Osteocyte (in vitro differentiated cells): ENCODE data around the gene CD6. TPM values are rescaled to one million over a fixed set of nuclear protein-coding genes. Genes with fewer than 3 reads are reported as not detected.

Experiments used
- DNase-seq: peaks from one replicate; pipeline ENCODE4 v3.0.0; 2021; ENCODE audit warnings: mixed read lengths; ENCODE audit not compliant: unreplicated experiment; ENCODE audit errors: extremely low spot score
- H3K27ac Mint-ChIP-seq: one replicate; pipeline ENCODE4 v1.8.0; 2021; ENCODE audit warnings: mild to moderate bottlenecking, mixed read lengths; ENCODE audit not compliant: unreplicated experiment
- H3K27me3 Mint-ChIP-seq: one replicate; pipeline ENCODE4 v1.8.0; 2021; ENCODE audit warnings: mixed read lengths; ENCODE audit not compliant: unreplicated experiment
- H3K36me3 Mint-ChIP-seq: one replicate; pipeline ENCODE4 v1.8.0; 2021; ENCODE audit warnings: mixed read lengths; ENCODE audit not compliant: unreplicated experiment
- H3K4me1 Mint-ChIP-seq: one replicate; pipeline ENCODE4 v1.8.0; 2021; ENCODE audit warnings: mixed read lengths; ENCODE audit not compliant: unreplicated experiment
- H3K4me3 Mint-ChIP-seq: one replicate; pipeline ENCODE4 v1.8.0; 2021; ENCODE audit warnings: mild to moderate bottlenecking, moderate library complexity, mixed read lengths; ENCODE audit not compliant: unreplicated experiment
- H3K9me3 Mint-ChIP-seq: one replicate; pipeline ENCODE4 v1.8.0; 2021; ENCODE audit warnings: mixed read lengths; ENCODE audit not compliant: unreplicated experiment
- CTCF ChIP-seq: fragments of 200-600 bp; sonication (generic); IDR thresholded peaks from 2 replicates; pipeline ENCODE4 v1.5.0; 2021; ENCODE audit warnings: antibody characterized with exemption, mild to moderate bottlenecking, moderate library complexity
- total RNA-seq: library from RNA; stranded (reverse); gene quantifications from 2 replicates; pipeline ENCODE4 v1.2.1, GENCODE V29; 2021

Gene CD6
- total RNA-seq, 1 donor from 2014 or later: not detected

- peaks cover 8% of the 10 kb centered on the region for H3K4me1 Mint-ChIP-seq
- TF ChIP-seq CTCF: no peak
- no peak overlapping the region for H3K4me3 Mint-ChIP-seq
- no peak for DNase-seq
- no peaks in the 10 kb centered on the region for H3K9me3 Mint-ChIP-seq
- H3K27me3 Mint-ChIP-seq: no peaks in the 10 kb centered on the region
- H3K36me3 Mint-ChIP-seq: peaks cover 18% of the 10 kb centered on the region
- no peak overlapping the region for H3K27ac Mint-ChIP-seq
Measured at GRCh38 chr11:60931917-60932316, 39.6 kb upstream of the CD6 start.

- TF ChIP-seq CTCF: no peak
- no peak for DNase-seq
- Mint-ChIP-seq H3K4me1 (peaks cover 8% of the 10 kb centered on the region), H3K4me3 (no peak overlapping the region), H3K9me3 (no peaks in the 10 kb centered on the region), H3K27ac (no peak overlapping the region), H3K36me3 (peaks cover 18% of the 10 kb centered on the region), H3K27me3 (no peaks in the 10 kb centered on the region)
Measured at GRCh38 chr11:60932605-60933356, 38.7 kb upstream of the CD6 start.

GRCh38 chr11:60933416-60934123 lies 37.9 kb upstream of the CD6 start:
- TF ChIP-seq CTCF: no peak
- Mint-ChIP-seq H3K27ac (no peak overlapping the region), H3K27me3 (no peaks in the 10 kb centered on the region), H3K36me3 (peaks cover 18% of the 10 kb centered on the region), H3K4me1 (peaks cover 8% of the 10 kb centered on the region), H3K4me3 (no peak overlapping the region), H3K9me3 (no peaks in the 10 kb centered on the region)
- DNase-seq: no peak

- H3K4me3 Mint-ChIP-seq: no peak overlapping the region
- no peaks in the 10 kb centered on the region for H3K9me3 Mint-ChIP-seq
- peaks cover 17% of the 10 kb centered on the region for H3K36me3 Mint-ChIP-seq
- no peaks in the 10 kb centered on the region for H3K27me3 Mint-ChIP-seq
- H3K4me1 Mint-ChIP-seq: peaks cover 8% of the 10 kb centered on the region
- no peak overlapping the region for H3K27ac Mint-ChIP-seq
- no peak for TF ChIP-seq CTCF
- no peak for DNase-seq
Measured at GRCh38 chr11:60934124-60934789, 37.2 kb upstream of the CD6 start.
